Measurements from ENCODE around the gene BPIFB2.

BPIFB2 gene

GRCh38 chr20:33008336-33009213 is 1.1 kb downstream of the BPIFB2 start:
- no peak for DNase-seq (ENCODE audit: low read depth)

GRCh38 chr20:33009214-33010132 is 2.0 kb downstream of the BPIFB2 start:
- DNase-seq (ENCODE audit: low read depth): no peak

GRCh38 chr20:33010133-33010504 is 2.6 kb downstream of the BPIFB2 start:
- DNase-seq (ENCODE audit: low read depth): no peak

- no peak for DNase-seq (ENCODE audit: low read depth)
Observed at GRCh38 chr20:33010674-33011449, 3.4 kb downstream of the BPIFB2 start.

GRCh38 chr20:33012327-33013189 is 5.1 kb downstream of the BPIFB2 start:
- no peak for DNase-seq (ENCODE audit: low read depth)

GRCh38 chr20:33013701-33014326 is 6.3 kb downstream of the BPIFB2 start:
- no peak for DNase-seq (ENCODE audit: low read depth)

GRCh38 chr20:33014336-33015113 is 7.0 kb downstream of the BPIFB2 start:
- no peak for DNase-seq (ENCODE audit: low read depth)

GRCh38 chr20:33015114-33015484 is 7.6 kb downstream of the BPIFB2 start:
- DNase-seq (ENCODE audit: low read depth): no peak

GRCh38 chr20:33015700-33016580 is 8.4 kb downstream of the BPIFB2 start:
- no peak for DNase-seq (ENCODE audit: low read depth)

GRCh38 chr20:33016581-33017109 is 9.1 kb downstream of the BPIFB2 start:
- DNase-seq (ENCODE audit: low read depth): no peak

GRCh38 chr20:33017542-33017941 is 10.0 kb downstream of the BPIFB2 start:
- no peak for DNase-seq (ENCODE audit: low read depth)

GRCh38 chr20:33018169-33018931 is 10.8 kb downstream of the BPIFB2 start:
- no peak for DNase-seq (ENCODE audit: low read depth)

GRCh38 chr20:33019465-33020277 is 12.2 kb downstream of the BPIFB2 start:
- DNase-seq (ENCODE audit: low read depth): no peak

GRCh38 chr20:33020278-33021161 is 13.0 kb downstream of the BPIFB2 start:
- no peak for DNase-seq (ENCODE audit: low read depth)

GRCh38 chr20:33021879-33022278 is 14.4 kb downstream of the BPIFB2 start:
- DNase-seq (ENCODE audit: low read depth): no peak

GRCh38 chr20:33022289-33022688 is 14.8 kb downstream of the BPIFB2 start:
- no peak for DNase-seq (ENCODE audit: low read depth)

Measured in iris pigment epithelial cell (primary cell).